Subcutaneous abdominal adipose tissue (tissue), 5 donors: ENCODE measurements around the gene LILRB3.

ENCODE experiments used
- H3K27ac ChIP-seq: one replicate; pipeline ENCODE4 v1.7.0; 2013; ENCODE audit warnings: low read depth, mild to moderate bottlenecking, inconsistent platforms, low read length, moderate library complexity
- H3K27me3 ChIP-seq, 5 donors: one replicate each; pipeline ENCODE4 v1.7.0; 2013; ENCODE audit warnings: low read length in 5 of 5, inconsistent platforms in 1 of 5; ENCODE audit not compliant: control insufficient read depth in 5 of 5, insufficient read depth in 4 of 5
- H3K36me3 ChIP-seq, 5 donors: one replicate each; pipeline ENCODE4 v1.7.0; 2013; ENCODE audit warnings: low read length in 5 of 5; ENCODE audit not compliant: control insufficient read depth in 5 of 5, insufficient read depth in 5 of 5
- H3K4me1 ChIP-seq, 5 donors: one replicate each; pipeline ENCODE4 v1.7.0; 2013; ENCODE audit warnings: low read length in 5 of 5, mild to moderate bottlenecking in 3 of 5, moderate library complexity in 1 of 5; ENCODE audit not compliant: control insufficient read depth in 5 of 5, insufficient read depth in 5 of 5
- H3K4me3 ChIP-seq, 5 donors: one replicate each; pipeline ENCODE4 v1.7.0; 2013; ENCODE audit warnings: low read length in 5 of 5, low read depth in 1 of 5
- H3K9ac ChIP-seq, 5 donors: one replicate each; pipeline ENCODE4 v1.7.0; 2013; ENCODE audit warnings: low read length in 5 of 5, mild to moderate bottlenecking in 4 of 5, moderate library complexity in 3 of 5
- H3K9me3 ChIP-seq, 5 donors: one replicate each; pipeline ENCODE4 v1.7.0; 2013; ENCODE audit warnings: low read length in 5 of 5; ENCODE audit not compliant: control insufficient read depth in 5 of 5
- donor health status: healthy.
- donor health status: healthy.
- donor health status: healthy.
- donor health status: healthy.
- donor health status: healthy.

Gene LILRB3

DNA sequence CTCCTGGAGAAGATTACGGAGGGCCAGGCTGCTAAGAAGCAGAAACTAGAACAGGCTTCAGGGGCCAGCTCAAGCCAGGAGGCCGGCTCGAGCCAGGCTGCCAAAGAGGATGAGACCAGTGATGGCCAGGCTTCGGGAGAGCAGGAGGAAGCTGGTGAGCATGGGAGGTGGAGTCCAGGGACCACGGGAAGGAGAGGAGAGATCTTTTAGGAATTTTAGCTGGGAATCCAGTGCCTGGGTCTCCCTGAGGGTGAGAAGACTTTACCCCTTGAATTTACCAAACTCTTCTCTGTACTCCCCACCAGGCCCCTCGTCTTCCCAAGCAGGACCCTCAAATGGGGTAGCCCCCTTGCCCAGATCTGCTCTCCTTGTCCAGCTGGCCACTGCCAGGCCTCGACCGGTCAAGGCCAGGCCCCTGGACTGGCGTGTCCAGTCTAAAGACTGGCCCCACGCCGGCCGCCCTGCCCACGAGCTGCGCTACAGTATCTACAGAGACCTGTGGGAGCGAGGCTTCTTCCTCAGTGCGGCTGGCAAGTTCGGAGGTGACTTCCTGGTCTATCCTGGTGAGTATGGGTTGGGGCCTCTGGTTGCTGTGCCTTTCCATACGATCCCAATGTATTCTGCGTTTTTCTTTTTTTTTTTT is 30.9 kb downstream of the LILRB3 start:
- Histone ChIP-seq H3K4me1 (peaks cover 6 to 26% (median 21%) of the 10 kb centered on the region in 5 donors), H3K9ac (peak overlapping the region in 4 of 5 donors; percentile 87 to 95 (median 90)), H3K9me3 (no peaks in the 10 kb centered on the region), H3K27ac (peak overlapping the region; percentile 98), H3K4me3 (peak overlapping the region; percentile 70 to 87 (median 84)), H3K36me3 (peaks cover 0 to 25% (median 9%) of the 10 kb centered on the region in 5 donors), H3K27me3 (peaks cover 0 to 2% (median 0%) of the 10 kb centered on the region in 5 donors)

DNA sequence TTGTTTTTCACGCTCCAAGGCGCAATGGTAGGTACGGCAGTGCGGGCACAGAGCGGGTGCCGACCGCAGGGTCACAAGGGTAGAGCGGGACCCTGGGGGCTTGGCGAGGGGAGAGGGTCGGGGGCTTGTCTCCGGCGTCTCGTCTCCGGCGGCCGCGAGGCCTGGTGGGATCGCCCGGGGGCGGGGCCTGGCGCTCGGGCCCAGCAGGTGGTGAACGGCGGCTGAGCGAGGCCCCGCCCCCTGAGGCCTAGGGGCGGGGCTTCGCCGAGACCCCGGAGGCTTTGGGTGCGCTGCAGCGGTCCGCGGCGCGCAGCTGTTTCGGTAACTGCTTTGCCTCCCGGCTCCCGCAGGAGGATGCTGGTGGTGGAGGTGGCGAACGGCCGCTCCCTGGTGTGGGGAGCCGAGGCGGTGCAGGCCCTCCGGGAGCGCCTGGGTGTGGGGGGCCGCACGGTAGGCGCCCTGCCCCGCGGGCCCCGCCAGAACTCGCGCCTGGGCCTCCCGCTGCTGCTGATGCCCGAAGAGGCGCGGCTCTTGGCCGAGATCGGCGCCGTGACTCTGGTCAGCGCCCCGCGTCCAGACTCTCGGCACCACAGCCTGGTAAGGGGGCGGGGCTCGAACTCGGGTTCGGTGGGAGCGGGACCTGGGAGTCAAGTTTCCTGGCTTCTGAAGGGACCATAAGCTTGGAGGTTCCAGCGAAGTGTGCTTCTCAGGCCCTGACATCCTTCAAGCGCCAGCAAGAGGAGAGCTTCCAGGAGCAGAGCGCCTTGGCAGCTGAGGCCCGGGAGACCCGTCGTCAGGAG is 31.6 kb downstream of the LILRB3 start, which contains the start of gene TSEN34:
Gene TSEN34 (plus strand): TSS at position 298 of the 800 bp plus-strand sequence. CDS start 57 bp downstream, at position 355.
- peaks cover 0 to 32% (median 12%) of the 10 kb centered on the region in 5 donors for H3K36me3 ChIP-seq

GRCh38 chr19:54190503-54191010 is 32.2 kb downstream of the LILRB3 start:
- Histone ChIP-seq H3K4me3 (peak overlapping the region; percentile 40 to 87 (median 84)), H3K27ac (peak overlapping the region; percentile 98), H3K36me3 (peaks cover 0 to 33% (median 13%) of the 10 kb centered on the region in 5 donors), H3K9me3 (no peaks in the 10 kb centered on the region), H3K27me3 (peaks cover 0 to 2% (median 0%) of the 10 kb centered on the region in 5 donors), H3K9ac (peak overlapping the region; percentile 63 to 95 (median 93)), H3K4me1 (peaks cover 6 to 26% (median 21%) of the 10 kb centered on the region in 5 donors)

More for the DNA sequence above, 31.6 kb downstream of the LILRB3 start, which contains the start of gene TSEN34:
- peak within 1 kb of the TSS; percentile 70 to 87 (median 84) for H3K4me3 ChIP-seq
- peaks cover 0 to 2% (median 0%) of the 10 kb centered on the region in 5 donors for H3K27me3 ChIP-seq
- H3K4me1 ChIP-seq: peaks cover 6 to 26% (median 21%) of the 10 kb centered on the region in 5 donors
- peak within 1 kb of the TSS; percentile 63 to 95 (median 93) for H3K9ac ChIP-seq
- peak within 1 kb of the TSS; percentile 98 for H3K27ac ChIP-seq
- no peaks in the 10 kb centered on the region for H3K9me3 ChIP-seq

DNA sequence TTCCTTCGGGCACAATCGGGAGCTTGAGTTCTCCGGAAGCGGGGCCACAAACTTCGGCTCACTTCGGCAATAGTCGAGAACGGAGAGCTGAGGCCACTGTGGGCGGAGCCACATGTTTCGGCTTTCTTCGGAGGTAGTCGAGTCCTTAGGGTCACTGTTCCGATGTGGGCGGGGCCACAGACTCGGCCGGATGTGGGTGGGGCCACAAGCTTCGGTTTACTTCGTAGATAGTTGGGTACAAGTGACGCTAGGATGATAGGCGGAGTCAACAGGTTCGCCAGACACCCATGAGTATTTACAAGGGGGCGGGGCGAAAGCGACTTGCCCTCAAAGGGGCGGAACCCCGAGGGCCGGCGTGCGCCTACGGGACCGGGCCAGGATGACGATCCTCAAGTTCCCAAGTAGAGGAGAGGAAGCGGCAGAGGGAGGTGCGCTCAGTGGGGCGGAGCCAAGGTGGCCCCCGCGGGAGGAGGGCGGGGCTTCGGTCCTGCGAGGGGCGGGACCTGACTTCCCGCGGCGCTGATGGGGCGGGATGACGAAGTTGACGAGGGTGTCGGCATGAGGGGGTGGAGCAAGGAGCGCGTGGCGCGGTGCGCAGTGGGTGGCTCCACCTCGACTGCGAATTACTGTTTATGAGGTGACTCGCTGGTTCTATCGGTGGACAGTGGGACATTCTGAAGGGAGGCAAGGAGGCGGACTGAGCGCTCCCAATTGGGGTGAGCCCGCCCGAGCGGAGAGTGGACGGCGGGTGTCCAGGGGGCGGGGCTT is 32.9 kb downstream of the LILRB3 start:
- Histone ChIP-seq H3K4me1 (peaks cover 6 to 26% (median 21%) of the 10 kb centered on the region in 5 donors), H3K27ac (peak overlapping the region; percentile 98), H3K36me3 (peaks cover 0 to 30% (median 13%) of the 10 kb centered on the region in 5 donors), H3K9ac (peak overlapping the region; percentile 63 to 94 (median 90)), H3K27me3 (peaks cover 0 to 2% (median 0%) of the 10 kb centered on the region in 5 donors), H3K4me3 (peak overlapping the region; percentile 35 to 87 (median 84)), H3K9me3 (no peaks in the 10 kb centered on the region)

DNA sequence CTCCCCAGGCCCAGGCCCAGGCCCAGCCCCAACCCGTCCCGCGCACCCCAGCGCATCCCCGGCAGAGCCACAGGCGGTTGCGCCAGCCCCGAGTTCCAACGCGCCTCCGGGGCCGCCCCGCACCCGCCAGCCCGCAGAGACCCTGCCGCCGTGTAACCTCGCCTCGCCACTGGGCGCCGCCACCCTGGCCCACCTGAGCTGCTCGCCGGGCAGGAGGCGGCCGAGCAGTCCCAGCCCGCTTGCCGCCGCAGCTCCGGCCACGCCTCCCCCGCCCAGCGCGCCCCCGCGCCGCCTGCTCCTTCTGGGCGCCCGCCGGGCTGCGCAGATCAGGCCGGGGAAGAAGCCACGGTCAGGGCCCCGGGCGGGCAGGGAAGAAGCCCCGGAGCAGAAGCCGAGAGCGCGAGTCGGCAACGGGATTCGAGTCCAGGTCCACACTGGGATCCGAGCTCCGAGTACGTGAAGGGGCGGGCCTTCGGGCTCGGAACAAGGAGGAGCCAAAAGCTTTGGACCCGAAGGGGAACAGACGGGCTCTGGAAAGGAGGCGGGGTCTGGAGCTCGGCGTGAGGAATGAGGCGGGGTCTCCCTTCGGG is 33.6 kb downstream of the LILRB3 start, which contains the start of gene MBOAT7:
Gene MBOAT7 (minus strand): TSS at position 436 of the 590 bp plus-strand sequence. CDS start 1,072 bp downstream, outside the sequence.
- H3K9ac ChIP-seq: peak within 1 kb of the TSS; percentile 63 to 94 (median 90)
- H3K4me3 ChIP-seq: peak within 1 kb of the TSS; percentile 48 to 87 (median 84)
- H3K4me1 ChIP-seq: peaks cover 6 to 26% (median 21%) of the 10 kb centered on the region in 5 donors
- peaks cover 0 to 23% (median 13%) of the 10 kb centered on the region in 5 donors for H3K36me3 ChIP-seq
- H3K9me3 ChIP-seq: no peaks in the 10 kb centered on the region
- H3K27me3 ChIP-seq: peaks cover 0 to 2% (median 0%) of the 10 kb centered on the region in 5 donors
- peak within 1 kb of the TSS; percentile 98 for H3K27ac ChIP-seq

DNA sequence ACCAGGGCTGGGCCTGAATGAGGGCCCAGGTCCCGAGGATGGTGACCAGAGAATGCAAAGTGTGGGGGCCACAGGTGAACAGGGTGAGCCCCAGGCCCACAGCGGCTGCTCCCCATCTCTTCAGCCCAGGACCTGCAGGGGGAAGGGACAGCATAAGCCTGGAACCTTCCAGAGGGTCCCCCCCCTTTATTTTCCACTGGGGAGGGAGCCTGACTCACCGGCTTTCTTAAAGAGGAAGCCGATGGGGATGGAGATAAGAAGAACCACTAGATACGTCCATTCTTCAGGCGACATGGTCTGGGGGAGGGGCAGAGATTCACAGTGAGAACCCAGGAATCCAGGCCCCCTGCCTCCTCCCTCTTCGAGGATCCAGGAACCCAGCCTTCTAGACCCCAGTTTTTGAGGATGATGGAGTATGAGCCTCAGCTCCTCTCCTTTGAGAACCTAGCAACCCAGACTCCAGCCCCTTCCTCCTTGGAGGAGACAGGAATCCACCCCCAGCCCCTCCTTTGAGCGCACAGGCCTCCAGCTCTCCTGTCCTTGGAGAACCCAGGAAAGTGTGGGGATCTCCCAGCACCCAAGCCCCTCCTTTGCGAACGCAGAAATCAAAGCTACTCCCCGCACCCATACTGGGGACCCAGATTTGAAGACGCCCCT is 34.5 kb downstream of the LILRB3 start:
- peaks cover 0 to 2% (median 0%) of the 10 kb centered on the region in 5 donors for H3K27me3 ChIP-seq
- H3K9ac ChIP-seq: peak overlapping the region in 4 of 5 donors; percentile 72 to 85 (median 84)
- peaks cover 6 to 26% (median 21%) of the 10 kb centered on the region in 5 donors for H3K4me1 ChIP-seq
- no peaks in the 10 kb centered on the region for H3K9me3 ChIP-seq
- H3K4me3 ChIP-seq: peak overlapping the region; percentile 48 to 85 (median 80)
- H3K36me3 ChIP-seq: peaks cover 0 to 22% (median 8%) of the 10 kb centered on the region in 5 donors
- peak overlapping the region; percentile 98 for H3K27ac ChIP-seq

DNA sequence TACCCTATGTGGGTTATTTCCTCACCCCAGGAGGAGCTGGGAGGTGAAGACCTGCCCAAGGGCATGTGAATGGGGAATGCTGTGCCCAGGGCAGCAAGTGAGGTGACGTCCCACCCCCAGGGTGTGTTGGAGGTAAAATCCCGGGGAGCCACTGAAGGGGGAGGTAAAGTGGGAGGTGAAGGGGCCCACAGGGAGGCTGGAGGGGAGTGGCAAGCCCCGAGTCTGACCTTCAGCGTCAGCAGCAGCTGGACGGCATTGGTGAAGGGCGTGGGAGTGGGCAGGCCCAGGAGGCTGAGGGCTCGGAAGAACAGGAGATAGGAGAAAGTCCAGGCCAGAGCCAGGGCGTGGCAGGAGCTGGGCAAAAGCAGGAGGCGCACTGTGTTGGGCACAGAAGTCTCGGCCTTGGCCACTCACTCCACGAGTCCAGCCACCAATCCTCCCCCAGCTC is 35.8 kb downstream of the LILRB3 start:
- Histone ChIP-seq H3K27ac (no peak overlapping the region), H3K9ac (peak overlapping the region in 1 of 5 donors; percentile 1), H3K27me3 (peaks cover 0 to 2% (median 0%) of the 10 kb centered on the region in 5 donors), H3K36me3 (peaks cover 0 to 20% (median 3%) of the 10 kb centered on the region in 5 donors), H3K9me3 (no peaks in the 10 kb centered on the region), H3K4me3 (no peak overlapping the region), H3K4me1 (peaks cover 6 to 22% (median 17%) of the 10 kb centered on the region in 5 donors)

DNA sequence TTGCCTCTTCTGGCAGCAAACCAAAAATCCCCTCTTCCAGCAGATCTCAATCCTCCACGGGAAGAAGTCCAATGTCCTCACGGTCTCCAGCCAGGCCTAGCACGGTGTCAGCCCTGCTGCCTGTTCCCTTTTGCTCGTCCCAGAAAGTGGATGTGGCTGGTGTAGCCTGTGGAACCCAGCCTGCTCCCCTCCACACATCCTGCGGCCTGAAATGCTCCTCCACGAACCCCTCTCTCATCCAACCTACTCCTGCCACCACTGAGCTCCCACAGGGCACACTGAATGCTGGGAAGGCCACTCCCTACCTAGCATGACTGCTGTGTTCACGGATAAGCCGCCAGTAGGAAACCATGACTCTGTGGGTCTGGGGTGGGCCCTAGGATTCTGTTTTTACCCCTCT is 36.5 kb downstream of the LILRB3 start:
- peak overlapping the region in 1 of 5 donors; percentile 6 for H3K9ac ChIP-seq

More for the DNA sequence above, 36.5 kb downstream of the LILRB3 start:
- peaks cover 0 to 2% (median 0%) of the 10 kb centered on the region in 5 donors for H3K27me3 ChIP-seq
- peaks cover 0 to 20% (median 3%) of the 10 kb centered on the region in 5 donors for H3K36me3 ChIP-seq
- H3K27ac ChIP-seq: no peak overlapping the region
- H3K4me1 ChIP-seq: peaks cover 6 to 16% (median 11%) of the 10 kb centered on the region in 5 donors
- no peak overlapping the region for H3K4me3 ChIP-seq
- no peaks in the 10 kb centered on the region for H3K9me3 ChIP-seq
